ENCODE measurements around the gene MYH10.
A peak's percentile ranks its signal among the peaks of the same experiment; 100 is the strongest.

MYH10 gene

DNA sequence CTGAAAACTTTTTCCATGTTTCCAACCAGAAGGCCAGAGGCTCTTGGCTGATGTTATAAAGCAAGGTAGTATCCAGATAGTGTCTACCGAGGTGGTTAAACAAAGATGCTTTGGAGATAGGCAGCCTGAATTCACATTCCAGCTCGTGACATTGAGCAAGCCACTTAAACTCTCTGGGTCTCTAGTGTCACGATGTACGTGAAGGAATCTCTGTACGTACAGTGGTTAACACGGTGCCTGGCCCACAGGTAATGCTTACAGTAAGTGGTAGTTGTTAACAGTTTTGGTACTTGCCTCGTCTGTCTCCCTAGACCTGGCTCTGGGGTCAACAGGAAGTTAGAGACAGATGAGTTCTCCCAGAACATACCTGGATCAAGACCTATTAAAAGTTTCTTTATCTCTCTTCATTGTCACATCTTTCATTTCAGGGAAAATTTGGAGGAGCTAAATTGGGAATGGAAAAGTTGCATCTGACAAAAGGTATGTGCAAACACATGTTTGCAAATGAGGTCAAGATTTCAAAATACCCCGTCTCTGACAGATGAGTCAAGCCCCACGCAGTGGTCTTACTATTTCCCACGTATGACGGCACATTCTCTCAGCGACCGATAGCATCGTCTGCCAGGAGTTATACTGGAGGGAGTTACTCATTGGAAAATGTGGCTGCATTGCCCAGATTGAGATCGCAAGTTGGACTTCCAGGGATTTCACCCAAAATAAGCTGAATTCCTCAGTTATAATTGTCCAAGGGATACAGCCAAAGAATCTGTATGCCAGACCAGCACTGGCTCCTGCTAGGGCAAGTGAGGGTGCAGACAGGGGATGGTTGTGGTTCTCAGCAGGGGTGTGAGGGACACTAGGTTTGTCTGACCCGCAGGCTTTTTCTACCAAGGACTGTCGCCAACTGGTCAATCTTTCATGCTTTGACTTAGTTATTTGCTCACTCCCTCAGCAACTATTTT lies 18.9 kb upstream of the MYH10 start:
- Histone ChIP-seq H3K27me3 (ENCODE audit: control insufficient read depth in 3 of 3, insufficient read depth in 3 of 3, low read depth in 1 of 3, low read length in 3 of 3) (no peaks in the 10 kb centered on the region), H3K36me3 (replicated peaks in 1 of 2; ENCODE audit: control insufficient read depth in 2 of 2, insufficient read depth in 2 of 2, low read length in 2 of 2) (no peaks in the 10 kb centered on the region), H4K91ac (ENCODE audit: low read depth, low read length, poor library complexity) (no peak overlapping the region), H3K4me3 (ENCODE audit: low read length in 2 of 2) (no peak overlapping the region), H2BK12ac (ENCODE audit: low read length) (no peak overlapping the region), H3K4me2 (ENCODE audit: insufficient read depth, low read length, poor library complexity, severe bottlenecking) (no peak overlapping the region), H3K27ac (replicated peaks; ENCODE audit: low read length) (no peak overlapping the region), H3K18ac (ENCODE audit: low read length) (no peak overlapping the region), H2AK5ac (ENCODE audit: low read depth, low read length) (no peak overlapping the region), H3K9me3 (replicated peaks in 1 of 2; ENCODE audit: control insufficient read depth in 2 of 2, insufficient read depth in 1 of 2, low read depth in 1 of 2, low read length in 2 of 2) (no peaks in the 10 kb centered on the region), H3K79me1 (ENCODE audit: low read depth, low read length) (no peaks in the 10 kb centered on the region), H3K4ac (ENCODE audit: low read length) (no peak overlapping the region), H2BK120ac (ENCODE audit: low read depth, low read length) (no peak overlapping the region), H3K9ac (ENCODE audit: low read depth, low read length, poor library complexity) (no peak overlapping the region), H3K14ac (ENCODE audit: low read length) (no peak overlapping the region), H4K8ac (ENCODE audit: low read depth, low read length) (no peak overlapping the region), H2BK15ac (ENCODE audit: low read length) (no peak overlapping the region), H3K4me1 (ENCODE audit: control insufficient read depth in 2 of 2, insufficient read depth in 1 of 2, low read depth in 1 of 2, low read length in 2 of 2) (no peaks in the 10 kb centered on the region), H2BK5ac (ENCODE audit: low read length) (no peak overlapping the region), H2AFZ (ENCODE audit: low read length) (no peak overlapping the region), H3K23ac (ENCODE audit: low read depth, low read length, poor library complexity) (no peak overlapping the region)
- no CpG with 5 or more reads among the region's 17 CpGs for WGBS, 2 donors (ENCODE audit: extremely low coverage in 2 of 2, insufficient read length in 2 of 2, insufficient replicate concordance in 1 of 2)
- no peak for DNase-seq (ENCODE audit: low spot score)

DNA sequence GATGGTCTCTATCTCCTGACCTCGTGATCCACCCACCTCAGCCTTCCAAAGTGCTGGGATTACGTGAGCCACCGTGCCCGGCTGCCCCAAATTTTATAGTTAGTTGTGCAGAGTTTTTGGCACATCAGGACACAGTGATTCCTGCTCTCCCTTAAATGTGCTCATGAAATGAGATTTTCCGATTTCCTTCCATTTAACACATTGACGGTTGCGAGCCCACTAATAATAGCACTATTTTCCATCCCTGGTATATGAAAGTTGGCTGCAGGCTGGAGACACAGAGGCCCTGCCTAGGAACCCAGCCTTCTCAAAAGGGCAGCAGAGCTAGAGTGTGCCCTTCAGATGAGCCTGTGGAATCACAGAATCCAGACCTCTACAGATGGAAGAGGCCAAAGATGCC lies 17.4 kb upstream of the MYH10 start:
- no peak overlapping the region for H3K4me3 ChIP-seq (ENCODE audit: low read length in 2 of 2)
- peak overlapping the region; percentile 63 for H3K9ac ChIP-seq (ENCODE audit: low read depth, low read length, poor library complexity)
- H2BK120ac ChIP-seq (ENCODE audit: low read depth, low read length) = no peak overlapping the region
- no peaks in the 10 kb centered on the region for H3K36me3 ChIP-seq (replicated peaks in 1 of 2; ENCODE audit: control insufficient read depth in 2 of 2, insufficient read depth in 2 of 2, low read length in 2 of 2)
- H4K8ac ChIP-seq (ENCODE audit: low read depth, low read length) = no peak overlapping the region
- H3K27ac ChIP-seq (replicated peaks; ENCODE audit: low read length) = no peak overlapping the region
- H2AK5ac ChIP-seq (ENCODE audit: low read depth, low read length) = no peak overlapping the region
- H3K79me1 ChIP-seq (ENCODE audit: low read depth, low read length) = no peaks in the 10 kb centered on the region
- no peak overlapping the region for H3K4me2 ChIP-seq (ENCODE audit: insufficient read depth, low read length, poor library complexity, severe bottlenecking)
- H3K4ac ChIP-seq (ENCODE audit: low read length) = no peak overlapping the region
- H3K27me3 ChIP-seq (ENCODE audit: control insufficient read depth in 3 of 3, insufficient read depth in 3 of 3, low read depth in 1 of 3, low read length in 3 of 3) = no peaks in the 10 kb centered on the region
- no peak overlapping the region for H3K14ac ChIP-seq (ENCODE audit: low read length)
- no CpG with 5 or more reads among the region's 7 CpGs for WGBS, 2 donors (ENCODE audit: extremely low coverage in 2 of 2, insufficient read length in 2 of 2, insufficient replicate concordance in 1 of 2)
- H3K23ac ChIP-seq (ENCODE audit: low read depth, low read length, poor library complexity) = no peak overlapping the region
- H3K18ac ChIP-seq (ENCODE audit: low read length) = no peak overlapping the region
- peaks cover 0 to 2% of the 10 kb centered on the region in 2 donors for H3K4me1 ChIP-seq (ENCODE audit: control insufficient read depth in 2 of 2, insufficient read depth in 1 of 2, low read depth in 1 of 2, low read length in 2 of 2)
- no peak overlapping the region for H2BK15ac ChIP-seq (ENCODE audit: low read length)
- H2BK12ac ChIP-seq (ENCODE audit: low read length) = no peak overlapping the region
- DNase-seq (ENCODE audit: low spot score) = no peak
- H3K9me3 ChIP-seq (replicated peaks in 1 of 2; ENCODE audit: control insufficient read depth in 2 of 2, insufficient read depth in 1 of 2, low read depth in 1 of 2, low read length in 2 of 2) = no peaks in the 10 kb centered on the region
- no peak overlapping the region for H2BK5ac ChIP-seq (ENCODE audit: low read length)
- no peak overlapping the region for H4K91ac ChIP-seq (ENCODE audit: low read depth, low read length, poor library complexity)
- H2AFZ ChIP-seq (ENCODE audit: low read length) = no peak overlapping the region

DNA sequence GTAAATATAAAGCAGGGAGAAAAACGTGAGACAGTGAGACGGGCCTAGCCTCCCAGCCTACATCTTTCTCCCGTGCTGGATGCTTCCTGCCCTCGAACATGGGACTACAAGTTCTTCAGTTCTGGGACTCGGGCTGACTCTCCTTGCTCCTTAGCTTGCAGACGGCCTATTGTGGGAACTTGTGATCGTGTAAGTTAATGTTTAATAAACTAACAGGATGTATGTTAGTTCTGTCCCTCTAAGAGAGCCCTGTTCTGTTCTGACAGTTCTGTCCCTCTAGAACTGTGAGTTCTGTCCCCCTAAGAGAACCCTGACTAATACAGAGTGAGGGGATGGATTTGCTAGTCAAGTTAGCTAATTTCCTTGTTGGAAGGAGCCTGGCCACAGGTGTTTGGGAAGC lies 16.7 kb upstream of the MYH10 start:
- Histone ChIP-seq H3K9me3 (replicated peaks in 1 of 2; ENCODE audit: control insufficient read depth in 2 of 2, insufficient read depth in 1 of 2, low read depth in 1 of 2, low read length in 2 of 2) (no peaks in the 10 kb centered on the region), H3K4ac (ENCODE audit: low read length) (no peak overlapping the region), H3K14ac (ENCODE audit: low read length) (no peak overlapping the region), H2BK15ac (ENCODE audit: low read length) (no peak overlapping the region), H3K36me3 (replicated peaks in 1 of 2; ENCODE audit: control insufficient read depth in 2 of 2, insufficient read depth in 2 of 2, low read length in 2 of 2) (no peaks in the 10 kb centered on the region), H2BK12ac (ENCODE audit: low read length) (no peak overlapping the region), H3K18ac (ENCODE audit: low read length) (no peak overlapping the region), H2AK5ac (ENCODE audit: low read depth, low read length) (no peak overlapping the region), H3K4me2 (ENCODE audit: insufficient read depth, low read length, poor library complexity, severe bottlenecking) (no peak overlapping the region), H2AFZ (ENCODE audit: low read length) (no peak overlapping the region), H3K79me1 (ENCODE audit: low read depth, low read length) (no peaks in the 10 kb centered on the region), H4K8ac (ENCODE audit: low read depth, low read length) (no peak overlapping the region), H3K9ac (ENCODE audit: low read depth, low read length, poor library complexity) (no peak overlapping the region), H3K4me1 (ENCODE audit: control insufficient read depth in 2 of 2, insufficient read depth in 1 of 2, low read depth in 1 of 2, low read length in 2 of 2) (peaks cover 0 to 2% of the 10 kb centered on the region in 2 donors), H3K23ac (ENCODE audit: low read depth, low read length, poor library complexity) (no peak overlapping the region), H4K91ac (ENCODE audit: low read depth, low read length, poor library complexity) (no peak overlapping the region), H2BK5ac (ENCODE audit: low read length) (no peak overlapping the region), H3K27ac (replicated peaks; ENCODE audit: low read length) (no peak overlapping the region), H3K27me3 (ENCODE audit: control insufficient read depth in 3 of 3, insufficient read depth in 3 of 3, low read depth in 1 of 3, low read length in 3 of 3) (no peaks in the 10 kb centered on the region), H2BK120ac (ENCODE audit: low read depth, low read length) (no peak overlapping the region), H3K4me3 (ENCODE audit: low read length in 2 of 2) (no peak overlapping the region)
- WGBS, 2 donors (ENCODE audit: extremely low coverage in 2 of 2, insufficient read length in 2 of 2, insufficient replicate concordance in 1 of 2) = no CpG with 5 or more reads among the region's 7 CpGs
- no peak for DNase-seq (ENCODE audit: low spot score)

DNA sequence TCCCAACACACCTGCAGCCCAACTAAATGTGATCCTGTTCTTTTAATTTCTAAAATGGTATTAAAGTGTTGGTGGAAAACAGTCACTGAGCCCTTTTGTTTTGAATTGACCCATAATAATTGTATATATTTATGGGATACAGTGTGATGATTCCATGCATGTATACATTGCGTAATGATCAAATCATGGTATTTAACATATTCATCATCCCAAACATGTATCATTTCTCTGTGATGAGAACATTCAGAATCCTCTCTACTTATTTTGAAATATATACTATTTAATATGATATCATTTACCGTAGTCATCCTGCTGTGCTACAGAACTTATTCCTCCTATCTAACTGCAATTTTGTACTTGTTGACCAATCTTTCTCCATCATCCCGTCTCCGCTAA lies 14.0 kb upstream of the MYH10 start:
- no peak overlapping the region for H2BK120ac ChIP-seq (ENCODE audit: low read depth, low read length)
- H3K27me3 ChIP-seq (ENCODE audit: control insufficient read depth in 3 of 3, insufficient read depth in 3 of 3, low read depth in 1 of 3, low read length in 3 of 3) = no peaks in the 10 kb centered on the region
- no peak overlapping the region for H4K8ac ChIP-seq (ENCODE audit: low read depth, low read length)
- H3K4me2 ChIP-seq (ENCODE audit: insufficient read depth, low read length, poor library complexity, severe bottlenecking) = no peak overlapping the region
- no peak overlapping the region for H2BK12ac ChIP-seq (ENCODE audit: low read length)
- no peak overlapping the region for H3K18ac ChIP-seq (ENCODE audit: low read length)
- no peaks in the 10 kb centered on the region for H3K79me1 ChIP-seq (ENCODE audit: low read depth, low read length)
- peaks cover 0 to 2% of the 10 kb centered on the region in 2 donors for H3K4me1 ChIP-seq (ENCODE audit: control insufficient read depth in 2 of 2, insufficient read depth in 1 of 2, low read depth in 1 of 2, low read length in 2 of 2)
- no CpG with 5 or more reads among the region's 4 CpGs for WGBS, 2 donors (ENCODE audit: extremely low coverage in 2 of 2, insufficient read length in 2 of 2, insufficient replicate concordance in 1 of 2)
- H3K23ac ChIP-seq (ENCODE audit: low read depth, low read length, poor library complexity) = no peak overlapping the region
- no peak overlapping the region for H2AK5ac ChIP-seq (ENCODE audit: low read depth, low read length)
- H3K14ac ChIP-seq (ENCODE audit: low read length) = no peak overlapping the region
- H3K4ac ChIP-seq (ENCODE audit: low read length) = no peak overlapping the region
- H3K9ac ChIP-seq (ENCODE audit: low read depth, low read length, poor library complexity) = no peak overlapping the region
- no peak overlapping the region for H2BK15ac ChIP-seq (ENCODE audit: low read length)
- no peak overlapping the region for H4K91ac ChIP-seq (ENCODE audit: low read depth, low read length, poor library complexity)
- H2BK5ac ChIP-seq (ENCODE audit: low read length) = no peak overlapping the region
- no peak overlapping the region for H3K4me3 ChIP-seq (ENCODE audit: low read length in 2 of 2)
- no peak overlapping the region for H2AFZ ChIP-seq (ENCODE audit: low read length)
- no peak for DNase-seq (ENCODE audit: low spot score)
- no peaks in the 10 kb centered on the region for H3K36me3 ChIP-seq (replicated peaks in 1 of 2; ENCODE audit: control insufficient read depth in 2 of 2, insufficient read depth in 2 of 2, low read length in 2 of 2)
- no peaks in the 10 kb centered on the region for H3K9me3 ChIP-seq (replicated peaks in 1 of 2; ENCODE audit: control insufficient read depth in 2 of 2, insufficient read depth in 1 of 2, low read depth in 1 of 2, low read length in 2 of 2)
- no peak overlapping the region for H3K27ac ChIP-seq (replicated peaks; ENCODE audit: low read length)
